ENCODE measurements around the gene PNMA6E.
"Not testable (repeated sequence)": the region's sequence is repeated elsewhere in the genome, so short reads cannot be mapped to it uniquely, and the experiment has no call there.

The PNMA6E gene

DNA sequence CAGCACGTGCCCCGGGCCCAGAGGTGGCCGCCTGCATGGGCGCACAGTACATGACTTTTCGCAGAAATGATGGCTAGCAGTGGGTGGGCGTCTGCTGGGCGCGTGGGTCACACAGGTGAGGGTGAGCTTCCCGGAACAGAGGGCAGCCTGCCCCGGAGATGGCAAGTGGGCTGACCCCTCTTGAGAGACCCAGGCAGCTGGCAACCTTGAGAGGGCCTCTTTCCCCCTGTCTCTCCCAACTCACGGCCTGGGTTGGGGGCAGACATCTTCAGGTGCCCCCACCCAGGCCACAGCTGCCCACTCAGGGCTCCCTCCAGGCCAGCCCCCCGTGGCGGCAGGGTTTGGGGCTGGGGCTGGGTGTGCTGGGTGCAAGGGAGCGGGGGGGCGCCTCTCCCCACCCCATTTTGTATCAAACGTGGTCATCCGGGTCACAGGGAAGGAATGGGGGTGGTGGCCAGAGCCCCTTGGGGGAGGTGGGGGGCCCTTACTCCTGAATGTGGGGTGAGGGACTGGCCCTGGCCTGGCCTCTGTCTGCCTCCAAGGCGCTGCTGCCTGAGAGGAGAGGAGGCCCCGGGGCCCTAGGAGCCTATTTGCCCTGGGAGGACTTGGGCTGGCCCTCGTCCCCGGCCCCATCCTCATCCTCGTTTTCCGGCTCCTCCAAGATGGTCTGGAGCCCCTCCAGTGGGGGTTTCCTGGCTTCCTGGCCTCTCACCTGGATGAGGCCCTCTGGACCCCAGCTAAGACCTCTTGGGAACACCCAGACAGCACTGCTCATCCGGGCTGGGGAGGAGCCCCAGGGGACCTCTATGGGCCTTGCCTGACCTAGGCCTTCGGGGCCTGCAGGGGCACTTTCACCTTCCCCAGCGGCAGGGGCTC, 4.6 kb downstream of the PNMA6E start:
- Histone ChIP-seq H3K27ac (ENCODE audit: low read depth, low read length) (no peak overlapping the region), H2AFZ (ENCODE audit: low read length, unreplicated experiment) (no peak overlapping the region)

DNA sequence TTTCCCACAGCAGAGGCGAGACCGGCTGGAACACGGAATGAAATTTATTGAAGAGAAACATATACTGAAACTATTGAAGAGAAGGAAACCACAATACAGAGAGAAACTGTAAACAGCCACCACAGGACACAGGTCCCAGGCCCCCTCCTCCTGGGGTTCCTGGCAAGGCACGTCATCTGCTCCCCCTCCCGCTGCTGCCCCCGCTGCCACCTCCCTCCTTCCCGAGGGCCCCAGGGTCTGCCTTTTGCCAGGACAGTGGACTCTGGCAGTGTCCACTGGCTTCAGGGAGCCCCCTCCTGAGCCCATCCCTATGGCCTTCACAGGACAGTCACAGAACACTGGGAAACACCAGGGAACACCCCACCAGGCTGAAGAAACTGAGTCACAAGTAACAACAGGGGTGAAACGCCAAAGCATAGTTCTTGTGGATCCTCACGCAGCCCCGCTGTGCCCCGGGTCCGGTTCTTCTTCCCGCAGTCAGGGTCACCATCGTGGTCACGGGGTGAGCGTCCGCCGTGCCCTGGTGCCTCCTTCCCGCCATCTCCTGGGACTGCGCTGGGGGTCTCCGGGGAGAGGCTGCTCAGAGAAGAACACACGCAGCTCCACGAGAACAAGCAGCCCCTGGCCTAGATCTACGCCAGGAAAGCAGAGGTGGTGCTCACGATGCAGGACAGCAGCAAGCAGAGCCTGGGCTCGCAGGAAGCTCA, 5.4 kb downstream of the PNMA6E start:
- Histone ChIP-seq H3K4me1 (ENCODE audit: control insufficient read depth, insufficient read depth, low read length, unreplicated experiment) (no peaks in the 10 kb centered on the region), H3K36me3 (ENCODE audit: insufficient read depth, low read length) (no peaks in the 10 kb centered on the region), H2AFZ (ENCODE audit: low read length, unreplicated experiment) (no peak overlapping the region), H3K79me2 (ENCODE audit: control insufficient read depth, insufficient read depth, low read length, unreplicated experiment) (no peaks in the 10 kb centered on the region), H3K4me3 (ENCODE audit: low read depth, low read length) (no peak overlapping the region), H3K27ac (ENCODE audit: low read depth, low read length) (no peak overlapping the region), H3K27me3 (ENCODE audit: insufficient read depth, low read length) (no peaks in the 10 kb centered on the region)

More for the DNA sequence above, 4.6 kb downstream of the PNMA6E start:
- Histone ChIP-seq H3K36me3 (ENCODE audit: insufficient read depth, low read length) (no peaks in the 10 kb centered on the region), H3K79me2 (ENCODE audit: control insufficient read depth, insufficient read depth, low read length, unreplicated experiment) (no peaks in the 10 kb centered on the region), H3K4me1 (ENCODE audit: control insufficient read depth, insufficient read depth, low read length, unreplicated experiment) (no peaks in the 10 kb centered on the region), H3K4me3 (ENCODE audit: low read depth, low read length) (no peak overlapping the region), H3K27me3 (ENCODE audit: insufficient read depth, low read length) (no peaks in the 10 kb centered on the region)

DNA sequence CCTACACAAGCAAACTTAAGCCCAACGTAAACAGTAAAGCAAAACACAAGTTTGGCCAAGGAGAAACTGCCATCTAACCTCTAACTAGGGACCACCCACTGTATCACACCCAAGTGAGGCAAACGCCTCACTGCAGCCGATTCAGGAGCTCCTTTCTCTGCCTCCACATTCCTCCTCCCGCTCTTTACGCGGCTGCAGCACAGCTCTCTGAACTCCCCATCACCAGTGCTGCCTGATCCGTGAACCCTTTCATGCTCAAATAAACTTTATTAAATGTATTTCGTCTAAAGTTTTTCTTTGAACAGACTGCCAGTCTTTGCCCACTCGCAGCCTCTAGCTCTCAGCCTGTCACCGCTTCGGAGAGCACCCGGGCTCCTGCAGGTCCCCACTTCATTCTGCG, 6.5 kb downstream of the PNMA6E start:
- Histone ChIP-seq H3K79me2 (ENCODE audit: control insufficient read depth, insufficient read depth, low read length, unreplicated experiment) (no peaks in the 10 kb centered on the region), H3K27ac (ENCODE audit: low read depth, low read length) (no peak overlapping the region), H3K4me1 (ENCODE audit: control insufficient read depth, insufficient read depth, low read length, unreplicated experiment) (no peaks in the 10 kb centered on the region), H3K4me3 (ENCODE audit: low read depth, low read length) (no peak overlapping the region), H3K27me3 (ENCODE audit: insufficient read depth, low read length) (no peaks in the 10 kb centered on the region), H2AFZ (ENCODE audit: low read length, unreplicated experiment) (no peak overlapping the region), H3K36me3 (ENCODE audit: insufficient read depth, low read length) (no peaks in the 10 kb centered on the region)

GRCh38 chrX:153392642-153393321, 8.4 kb downstream of the PNMA6E start:
- no peaks in the 10 kb centered on the region for H3K27me3 ChIP-seq (ENCODE audit: insufficient read depth, low read length)
- no peak overlapping the region for H2AFZ ChIP-seq (ENCODE audit: low read length, unreplicated experiment)
- no peak overlapping the region for H3K4me3 ChIP-seq (ENCODE audit: low read depth, low read length)
- no peaks in the 10 kb centered on the region for H3K36me3 ChIP-seq (ENCODE audit: insufficient read depth, low read length)
- H3K4me1 ChIP-seq (ENCODE audit: control insufficient read depth, insufficient read depth, low read length, unreplicated experiment), result no peaks in the 10 kb centered on the region
- H3K79me2 ChIP-seq (ENCODE audit: control insufficient read depth, insufficient read depth, low read length, unreplicated experiment), result no peaks in the 10 kb centered on the region
- H3K27ac ChIP-seq (ENCODE audit: low read depth, low read length), result no peak overlapping the region

DNA sequence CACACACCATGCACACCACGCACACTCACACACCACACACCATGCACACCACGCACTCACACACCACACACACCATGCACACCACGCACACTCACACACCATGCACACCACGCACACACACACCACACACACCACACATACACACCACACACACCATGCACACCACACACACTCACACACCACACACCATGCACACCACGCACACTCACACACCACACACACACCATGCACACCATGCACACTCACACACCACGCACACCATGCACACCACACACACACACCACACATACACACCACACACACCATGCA, 11.7 kb downstream of the PNMA6E start:
- H3K79me2 ChIP-seq (ENCODE audit: control insufficient read depth, insufficient read depth, low read length, unreplicated experiment); H3K4me1 ChIP-seq (ENCODE audit: control insufficient read depth, insufficient read depth, low read length, unreplicated experiment); H3K27ac ChIP-seq (ENCODE audit: low read depth, low read length); H3K4me3 ChIP-seq (ENCODE audit: low read depth, low read length); H3K27me3 ChIP-seq (ENCODE audit: insufficient read depth, low read length); H2AFZ ChIP-seq (ENCODE audit: low read length, unreplicated experiment); H3K36me3 ChIP-seq (ENCODE audit: insufficient read depth, low read length): not testable (repeated sequence)

DNA sequence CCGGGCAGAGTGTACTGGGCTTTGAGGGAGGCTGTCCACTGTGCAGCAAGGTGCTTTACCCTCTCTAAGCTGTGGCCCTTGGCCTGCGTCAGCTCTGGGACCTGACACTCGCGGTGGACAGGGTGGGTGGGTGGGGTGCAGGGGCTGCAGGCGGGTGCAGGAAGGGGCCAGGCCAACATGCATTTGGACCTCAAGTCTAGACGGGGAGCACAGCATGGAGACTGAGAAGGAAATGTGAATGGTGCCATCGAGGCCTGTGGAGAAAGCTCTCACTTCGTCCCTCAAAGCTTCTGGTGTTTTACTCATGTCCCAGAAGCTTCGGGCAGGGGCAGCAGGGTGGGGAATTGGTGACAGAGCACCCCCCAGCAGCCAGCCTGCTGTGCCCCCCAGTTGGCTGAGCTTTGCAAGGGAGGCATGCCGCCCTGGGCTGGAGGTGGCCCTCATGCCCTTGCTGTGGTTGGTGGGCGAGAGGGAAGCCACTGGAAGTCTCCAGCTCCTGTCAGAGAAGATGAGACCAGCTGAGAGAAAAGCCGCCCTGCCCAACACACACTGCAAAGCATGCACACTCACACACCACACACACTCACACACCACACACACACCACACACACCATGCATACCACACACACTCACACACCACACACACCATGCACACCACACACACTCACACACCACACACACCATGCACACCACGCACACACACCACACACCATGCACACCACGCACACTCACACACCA, 12.3 kb downstream of the PNMA6E start:
- Histone ChIP-seq H3K4me1 (ENCODE audit: control insufficient read depth, insufficient read depth, low read length, unreplicated experiment) (no peaks in the 10 kb centered on the region), H2AFZ (ENCODE audit: low read length, unreplicated experiment) (no peak overlapping the region), H3K27me3 (ENCODE audit: insufficient read depth, low read length) (no peaks in the 10 kb centered on the region)

DNA sequence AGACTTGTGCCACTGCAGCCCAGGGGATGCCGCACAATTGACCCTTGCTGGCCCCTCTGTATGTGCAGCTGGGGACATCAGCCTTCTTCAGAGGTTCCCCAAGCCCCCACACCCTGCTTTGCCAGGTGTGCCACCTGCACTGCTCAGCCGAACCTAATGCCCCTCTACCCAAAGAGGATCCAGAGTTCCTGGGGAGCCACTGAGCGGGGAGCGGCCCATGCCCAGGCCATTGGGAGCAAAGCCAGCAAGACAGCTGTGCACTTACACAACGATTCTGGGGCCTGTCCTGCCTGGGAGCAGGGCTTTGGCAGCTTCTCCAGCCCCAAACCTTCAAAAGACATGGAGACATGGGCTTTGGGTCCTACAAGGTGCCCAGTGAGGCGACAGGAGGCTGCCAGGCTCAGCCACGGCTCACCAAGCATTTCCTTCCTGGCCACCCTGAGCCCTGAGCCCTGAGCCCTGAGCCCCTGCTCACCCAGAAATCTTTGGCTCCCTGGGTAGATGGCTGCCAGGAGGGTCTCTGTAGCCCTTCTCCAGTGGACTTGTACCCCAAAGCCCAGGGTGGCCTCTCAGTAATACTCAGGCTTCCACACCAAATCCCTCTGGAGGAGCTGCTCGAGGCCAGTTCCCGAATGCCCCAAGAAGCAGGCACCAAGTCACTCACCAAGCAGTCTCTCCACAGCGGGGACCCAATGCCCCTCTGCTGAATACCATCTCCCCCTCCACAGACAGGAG, 13.0 kb downstream of the PNMA6E start:
- Histone ChIP-seq H3K4me3 (ENCODE audit: low read depth, low read length) (no peak overlapping the region), H3K4me1 (ENCODE audit: control insufficient read depth, insufficient read depth, low read length, unreplicated experiment) (no peaks in the 10 kb centered on the region), H2AFZ (ENCODE audit: low read length, unreplicated experiment) (no peak overlapping the region), H3K27ac (ENCODE audit: low read depth, low read length) (no peak overlapping the region), H3K27me3 (ENCODE audit: insufficient read depth, low read length) (no peaks in the 10 kb centered on the region), H3K36me3 (ENCODE audit: insufficient read depth, low read length) (no peaks in the 10 kb centered on the region), H3K79me2 (ENCODE audit: control insufficient read depth, insufficient read depth, low read length, unreplicated experiment) (no peaks in the 10 kb centered on the region)

More for the DNA sequence above, 12.3 kb downstream of the PNMA6E start:
- Histone ChIP-seq H3K36me3 (ENCODE audit: insufficient read depth, low read length) (no peaks in the 10 kb centered on the region), H3K4me3 (ENCODE audit: low read depth, low read length) (no peak overlapping the region), H3K79me2 (ENCODE audit: control insufficient read depth, insufficient read depth, low read length, unreplicated experiment) (no peaks in the 10 kb centered on the region), H3K27ac (ENCODE audit: low read depth, low read length) (no peak overlapping the region)

GRCh38 chrX:153387345-153387744, 13.8 kb downstream of the PNMA6E start:
- Histone ChIP-seq H3K4me3 (ENCODE audit: low read depth, low read length) (no peak overlapping the region), H3K27ac (ENCODE audit: low read depth, low read length) (no peak overlapping the region), H3K4me1 (ENCODE audit: control insufficient read depth, insufficient read depth, low read length, unreplicated experiment) (no peaks in the 10 kb centered on the region), H3K36me3 (ENCODE audit: insufficient read depth, low read length) (no peaks in the 10 kb centered on the region), H3K79me2 (ENCODE audit: control insufficient read depth, insufficient read depth, low read length, unreplicated experiment) (no peaks in the 10 kb centered on the region), H3K27me3 (ENCODE audit: insufficient read depth, low read length) (no peaks in the 10 kb centered on the region), H2AFZ (ENCODE audit: low read length, unreplicated experiment) (no peak overlapping the region)

GRCh38 chrX:153386097-153386496, 15.1 kb downstream of the PNMA6E start:
- Histone ChIP-seq H3K4me1 (ENCODE audit: control insufficient read depth, insufficient read depth, low read length, unreplicated experiment) (peaks cover 5% of the 10 kb centered on the region), H3K27me3 (ENCODE audit: insufficient read depth, low read length) (no peaks in the 10 kb centered on the region), H3K36me3 (ENCODE audit: insufficient read depth, low read length) (no peaks in the 10 kb centered on the region), H3K79me2 (ENCODE audit: control insufficient read depth, insufficient read depth, low read length, unreplicated experiment) (no peaks in the 10 kb centered on the region), H3K27ac (ENCODE audit: low read depth, low read length) (no peak overlapping the region), H2AFZ (ENCODE audit: low read length, unreplicated experiment) (no peak overlapping the region), H3K4me3 (ENCODE audit: low read depth, low read length) (no peak overlapping the region)

- not testable (repeated sequence) for H2AFZ ChIP-seq (ENCODE audit: low read length, unreplicated experiment); H3K79me2 ChIP-seq (ENCODE audit: control insufficient read depth, insufficient read depth, low read length, unreplicated experiment); H3K4me1 ChIP-seq (ENCODE audit: control insufficient read depth, insufficient read depth, low read length, unreplicated experiment); H3K27me3 ChIP-seq (ENCODE audit: insufficient read depth, low read length); H3K4me3 ChIP-seq (ENCODE audit: low read depth, low read length); H3K36me3 ChIP-seq (ENCODE audit: insufficient read depth, low read length); H3K27ac ChIP-seq (ENCODE audit: low read depth, low read length)
These were observed 16.2 kb downstream of the PNMA6E start for GRCh38 chrX:153384973-153385372.
